NCI-H748 (cell line): ENCODE results near the gene RFTN1.

Experiments used
- DNase-seq: peaks from one replicate; lab custom pipeline; 2025; ENCODE audit not compliant: unreplicated experiment; lab: John Stamatoyannopoulos, UW

Gene RFTN1

GRCh38 chr3:16383864-16384263, 129.6 kb downstream of the RFTN1 start:
- no peak for DNase-seq

DNA sequence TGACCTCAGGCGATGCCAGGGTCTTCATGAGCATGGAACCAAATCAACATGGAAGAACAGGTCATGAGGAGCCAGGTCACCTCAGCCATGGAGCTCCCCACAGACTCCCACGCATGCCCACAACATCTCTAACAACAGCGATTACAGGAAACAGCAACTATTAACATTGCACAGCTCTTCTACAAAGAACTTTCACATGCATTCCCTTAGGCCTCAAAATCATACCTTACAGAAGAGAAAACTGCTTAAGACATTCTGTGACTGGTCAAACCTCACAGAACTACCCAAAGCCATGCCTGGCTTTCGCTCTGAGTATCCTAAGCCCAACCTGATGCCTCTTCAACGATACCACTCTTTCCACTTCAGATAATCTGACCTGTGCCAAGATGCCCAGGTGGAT, 130.7 kb downstream of the RFTN1 start:
- no peak for DNase-seq

GRCh38 chr3:16381426-16381825, 132.1 kb downstream of the RFTN1 start:
- no peak for DNase-seq

DNA sequence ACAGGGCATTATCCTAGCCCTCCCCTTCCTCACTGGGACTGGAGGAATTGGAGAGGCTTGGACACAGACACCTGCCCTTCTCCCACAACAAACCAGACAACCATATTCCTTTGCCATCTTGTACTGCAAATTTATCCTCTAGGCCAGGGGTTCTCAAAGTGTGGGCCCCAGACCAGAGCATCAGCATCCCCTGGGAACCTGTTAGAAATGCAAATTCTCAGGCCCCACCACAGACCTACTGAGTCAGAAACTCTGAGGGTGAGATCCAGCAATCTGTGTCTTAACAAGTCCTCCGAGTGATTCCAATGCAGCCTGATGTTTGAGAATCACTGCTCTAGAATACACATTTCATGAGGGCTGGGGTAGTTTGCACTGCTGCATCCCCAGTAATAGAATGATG, 133.1 kb downstream of the RFTN1 start:
- no peak for DNase-seq

DNA sequence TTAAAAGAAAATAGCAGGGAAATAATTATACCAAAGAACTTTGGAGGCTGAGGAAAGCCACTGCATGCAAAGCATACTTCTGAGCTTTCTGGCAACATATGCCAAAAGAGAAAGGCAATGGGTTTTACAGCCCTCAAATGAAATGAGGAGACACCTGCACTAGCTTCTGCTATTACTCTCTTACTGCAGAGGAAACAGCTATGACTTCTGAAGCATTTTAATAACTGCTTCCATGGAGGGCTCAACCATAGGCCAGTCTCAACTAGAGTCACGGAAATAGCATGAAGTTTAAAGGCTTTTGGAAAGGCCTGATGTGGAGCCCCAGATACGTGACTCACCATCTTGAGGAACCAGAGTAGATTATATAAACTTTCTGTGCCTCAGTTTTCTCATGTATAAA, 133.7 kb downstream of the RFTN1 start:
- no peak for DNase-seq

DNA sequence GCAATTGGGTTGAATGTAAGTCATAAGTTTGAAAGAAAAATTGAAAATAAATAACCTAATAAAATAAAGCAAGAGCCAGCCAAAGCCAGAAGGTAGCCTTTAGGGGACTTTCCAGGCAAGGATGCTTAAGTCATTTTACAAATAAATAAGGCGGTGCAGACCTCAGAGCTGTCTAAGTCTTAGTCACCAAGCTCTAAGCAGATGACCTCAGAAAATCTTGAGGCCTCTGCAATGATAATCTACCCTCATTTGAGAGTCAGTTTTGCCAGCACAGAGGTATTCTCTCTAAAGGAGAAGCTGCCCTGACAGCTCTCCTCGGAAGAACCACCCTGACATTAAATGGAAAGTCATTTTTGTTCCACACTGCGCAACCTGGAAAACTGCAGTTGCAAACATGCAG, 134.6 kb downstream of the RFTN1 start:
- DNase-seq = no peak

GRCh38 chr3:16378415-16378814, 135.1 kb downstream of the RFTN1 start:
- no peak for DNase-seq

DNA sequence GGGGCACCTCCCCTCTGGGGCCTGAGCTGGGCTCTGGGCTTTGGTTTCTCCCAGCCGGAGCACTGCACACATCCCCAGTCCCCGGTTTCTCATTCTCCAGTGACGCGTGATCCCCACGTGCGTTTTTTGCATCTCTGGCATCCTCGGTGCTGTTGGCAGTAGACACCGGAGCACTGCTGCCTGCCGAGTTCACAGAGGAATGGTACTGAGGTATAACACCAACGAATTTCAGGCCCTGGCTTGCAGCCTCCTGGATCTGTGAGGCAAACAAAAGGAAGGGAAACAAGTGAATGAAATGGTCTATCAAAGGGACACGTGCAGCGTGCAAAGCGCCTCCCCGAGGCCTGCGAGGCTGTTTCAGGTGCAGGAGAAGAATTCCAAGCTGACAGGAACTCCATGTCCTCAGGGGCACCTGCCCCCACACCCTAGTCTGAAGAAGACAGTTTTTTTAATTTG, 135.6 kb downstream of the RFTN1 start:
- DNase-seq = no peak

- DNase-seq = peak; percentile 28
Measured at GRCh38 chr3:16377196-16377595, 136.3 kb downstream of the RFTN1 start.

DNA sequence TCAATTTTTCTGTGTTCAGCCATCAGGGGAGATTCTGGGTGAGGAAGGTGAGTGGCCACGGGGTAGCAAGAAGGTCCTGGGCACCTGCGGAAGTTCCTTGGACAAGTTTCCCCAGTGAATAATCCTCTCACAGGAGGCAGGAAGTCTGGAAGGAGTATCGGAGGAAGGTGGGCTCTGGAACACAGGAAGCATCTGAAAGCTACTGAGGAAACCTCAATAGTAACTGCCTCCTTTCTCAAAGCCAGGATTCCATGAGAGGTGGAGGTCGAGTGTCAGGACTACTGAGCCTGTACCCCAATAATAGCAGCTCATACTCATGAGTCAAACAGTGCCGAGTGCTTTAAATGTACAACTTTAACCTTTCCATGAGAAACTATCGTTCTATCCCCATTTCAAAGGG, 137.6 kb downstream of the RFTN1 start:
- DNase-seq = no peak

- DNase-seq = no peak
Measured at GRCh38 chr3:16374935-16375245, 138.6 kb downstream of the RFTN1 start.

DNA sequence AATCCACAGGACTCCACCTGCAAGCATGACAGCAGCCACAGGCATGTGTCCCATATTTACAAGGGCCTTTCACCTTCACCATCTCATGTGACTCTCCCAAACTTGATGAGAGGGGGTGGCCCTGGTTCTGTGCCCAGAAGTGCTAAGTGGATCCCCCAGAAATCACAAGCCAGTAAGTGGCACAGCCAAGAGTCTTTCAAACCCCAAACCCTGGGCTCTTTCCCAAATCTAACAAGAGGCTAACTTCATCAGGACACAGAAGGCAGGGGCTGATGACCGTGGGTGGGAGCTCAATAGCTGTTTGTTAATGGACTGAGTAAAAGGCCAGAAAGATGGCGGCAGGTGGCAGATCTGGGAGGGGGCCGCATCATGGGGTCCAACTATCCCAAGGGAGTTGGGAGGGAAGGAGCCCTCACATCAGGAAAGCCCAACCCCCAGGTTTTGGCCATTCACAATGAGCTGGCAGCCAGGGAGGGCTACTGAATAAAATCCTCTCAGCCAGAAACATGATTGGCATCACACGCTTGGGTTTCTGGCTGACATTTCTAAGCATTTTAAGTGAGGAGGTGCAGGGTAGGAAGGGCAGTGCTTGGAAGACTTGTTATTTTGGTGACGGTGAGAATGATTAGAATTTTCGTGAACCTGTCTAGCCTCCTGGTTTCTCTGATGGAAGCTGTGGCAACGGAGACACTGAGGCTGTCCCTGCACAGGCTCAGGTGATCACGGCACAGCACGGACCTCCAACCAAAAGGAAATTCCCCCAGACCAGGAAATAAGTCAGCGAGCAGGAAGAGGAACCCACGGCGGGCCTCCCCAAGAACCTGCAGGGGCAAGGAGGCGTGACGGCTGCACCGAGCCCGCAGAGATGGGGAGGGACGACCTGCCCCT, 139.2 kb downstream of the RFTN1 start:
- DNase-seq = no peak

GRCh38 chr3:16373341-16373946, 140.1 kb downstream of the RFTN1 start:
- no peak for DNase-seq

DNA sequence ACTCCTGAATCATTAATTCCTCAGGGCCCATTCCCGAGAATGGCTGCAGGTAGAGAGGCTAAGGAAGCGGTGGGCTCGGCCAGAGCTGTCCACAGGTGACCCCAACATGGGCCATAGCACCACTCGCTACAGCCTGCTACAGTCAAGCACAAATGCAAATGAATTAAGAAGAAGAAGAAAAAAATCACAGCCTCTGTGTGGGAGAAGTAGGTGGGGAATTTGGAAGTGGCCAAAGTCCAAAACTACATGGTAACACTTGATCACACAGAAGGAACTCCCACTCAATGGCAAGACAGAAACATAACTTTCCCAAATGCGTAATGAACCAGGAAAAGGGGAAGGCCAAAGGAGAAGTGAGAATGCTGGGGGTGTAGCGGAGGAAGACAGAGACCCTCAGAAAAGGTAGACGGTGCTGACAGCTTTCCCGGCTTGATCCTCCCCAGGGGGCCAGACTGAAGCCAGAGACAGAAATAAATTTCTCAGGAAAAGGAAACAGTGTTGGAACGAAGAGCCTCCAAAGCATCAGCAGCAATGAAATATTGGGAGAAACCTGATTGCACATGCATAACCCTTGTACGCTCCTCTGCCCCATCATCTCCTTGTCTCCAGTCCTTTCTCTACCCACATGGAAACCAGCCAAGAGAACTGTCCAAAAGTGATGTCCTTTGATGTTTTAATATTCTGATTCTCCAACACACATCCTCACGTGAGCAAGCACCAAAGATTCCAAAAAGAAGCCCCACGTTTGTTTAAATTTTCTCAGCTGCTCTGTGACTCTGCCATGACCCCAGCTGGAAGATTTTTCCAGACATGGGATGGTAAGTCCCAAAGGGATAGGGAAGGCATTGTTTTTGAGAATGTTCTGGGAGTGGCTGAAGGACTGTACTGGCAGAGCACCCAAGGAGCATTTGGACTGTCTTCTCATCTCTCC, 140.9 kb downstream of the RFTN1 start:
- no peak for DNase-seq

GRCh38 chr3:16370872-16371740, 142.4 kb downstream of the RFTN1 start:
- peak; percentile 66 for DNase-seq

DNA sequence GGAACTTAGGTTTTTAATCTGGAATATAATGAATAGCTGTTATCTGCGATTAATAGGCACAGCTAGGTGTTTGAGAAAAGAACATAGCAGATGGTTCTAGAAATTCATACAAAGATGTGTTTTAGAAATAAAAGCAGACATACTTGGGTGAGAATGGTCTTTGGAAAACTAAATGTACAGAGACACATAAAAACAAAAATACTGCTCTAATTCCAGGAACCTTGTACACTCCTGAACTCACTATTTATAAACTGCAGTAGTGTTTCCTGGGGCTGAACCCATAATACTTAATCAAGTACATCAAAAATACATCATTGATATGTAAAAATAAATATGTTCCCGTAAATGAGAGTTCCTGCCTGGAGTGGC, 143.0 kb downstream of the RFTN1 start:
- no peak for DNase-seq

- DNase-seq = no peak
Measured at GRCh38 chr3:16369885-16370284, 143.6 kb downstream of the RFTN1 start.

- DNase-seq = no peak
Measured at GRCh38 chr3:16369276-16369675, 144.2 kb downstream of the RFTN1 start.

- no peak for DNase-seq
Measured at GRCh38 chr3:16366581-16366980, 146.9 kb downstream of the RFTN1 start.

GRCh38 chr3:16365491-16366128, 147.9 kb downstream of the RFTN1 start:
- DNase-seq = no peak
